Measurements from ENCODE around the gene SNAP23.

- TF ChIP-seq CTCF (IDR thresholded peaks at IDR 0.05) (no peak), POLR2A (IDR thresholded peaks at IDR 0.05) (no peak), POLR2AphosphoS5 (IDR thresholded peaks at IDR 0.05) (no peak)
Measured at GRCh38 chr15:42491539-42492225, 3.8 kb upstream of the SNAP23 start.

All from gastroesophageal sphincter (tissue), 3 donors.